Transverse colon (tissue), 4 donors: ENCODE measurements around the gene ADAMTS4. TPM values are rescaled to one million over a fixed set of nuclear protein-coding genes. Genes with fewer than 3 reads are reported as not detected.
A peak's percentile ranks its signal among the peaks of the same experiment; 100 is the strongest.
"Not testable (repeated sequence)": the region's sequence is repeated elsewhere in the genome, so short reads cannot be mapped to it uniquely, and the experiment has no call there.

Source experiments
- DNase-seq: peaks from one replicate; pipeline ENCODE4 v3.0.0-alpha.2; 2019
- H3K27ac ChIP-seq, 4 donors: fragments of 200-600 bp; sonication (generic); 2 replicates each; pipeline ENCODE4 v1.5.1; 2016 to 2018; ENCODE audit warnings: inconsistent platforms in 4 of 4
- H3K27me3 ChIP-seq: fragments of 200-600 bp; sonication (generic); 2 replicates; pipeline ENCODE4 v1.5.1; 2017; ENCODE audit warnings: inconsistent platforms
- H3K36me3 ChIP-seq, 4 donors: fragments of 200-600 bp; sonication (generic); 2 replicates each; pipeline ENCODE4 v1.5.1; 2017 to 2019; ENCODE audit warnings: inconsistent platforms in 4 of 4
- H3K4me1 ChIP-seq, 4 donors: fragments of 200-600 bp; sonication (generic); 2 replicates each; pipeline ENCODE4 v1.5.1; 2017 to 2020; ENCODE audit warnings: inconsistent platforms in 4 of 4
- H3K4me3 ChIP-seq, 4 donors: fragments of 200-600 bp; sonication (generic); 1 replicate in 1 of 4; 2 replicates in 3 of 4; pipeline versions ENCODE4 v1.5.1 to v1.6.1; 2017 to 2019; ENCODE audit warnings: inconsistent platforms in 4 of 4
- H3K9me3 ChIP-seq, 2 donors: fragments of 200-600 bp; sonication (generic); 2 replicates each; pipeline ENCODE4 v1.5.1; 2017 to 2019; ENCODE audit warnings: inconsistent platforms in 2 of 2
- CTCF ChIP-seq, 5 experiments: fragments of 200-600 bp in 3 of 5; fragments of 450-650 bp in 2 of 5; sonication (generic) in 3 of 5; IDR thresholded peaks; 1 replicate in 2 of 5; 2 replicates in 3 of 5; pipeline ENCODE4 v1.5.1; 2016 to 2017; ENCODE audit warnings: antibody characterized with exemption in 5 of 5, inconsistent platforms in 3 of 5, mild to moderate bottlenecking in 2 of 5, moderate library complexity in 1 of 5
- EP300 ChIP-seq: sonication (generic); formaldehyde crosslinking; IDR thresholded peaks from one replicate; pipeline ENCODE4 v1.6.1; 2017; ENCODE audit warnings: antibody characterized with exemption, low read depth
- POLR2A ChIP-seq: fragments of 450-650 bp; IDR thresholded peaks from one replicate; pipeline ENCODE4 v1.6.1; 2016; ENCODE audit warnings: antibody characterized with exemption, mild to moderate bottlenecking, moderate library complexity
- POLR2AphosphoS5 ChIP-seq, 3 donors: sonication (generic); formaldehyde crosslinking; IDR thresholded peaks; one replicate each; pipeline ENCODE4 v1.6.1; 2016; ENCODE audit warnings: antibody characterized with exemption in 3 of 3
- WGBS, 2 donors: methylation state at CpG; one replicate each; pipeline ENCODE4 v1.1.5; 2018; ENCODE audit warnings: low coverage in 1 of 2; 5-methylcytosine and 5-hydroxymethylcytosine counted together
- in situ Hi-C, 4 donors: fragments of 200-750 bp; cut with MboI; loops; one replicate each; pipeline versions ENCODE4 v1.15.0 to v1.15.1; 2017; ENCODE audit warnings: low sequenced_read_pairs in 3 of 4, low pct_ligation_motif_present in 1 of 4, low pct_unique_long_range_greater_than_20kb in 1 of 4
- intact Hi-C: fragments of 100-400 bp; cut with DNase I; formaldehyde crosslinking; loops from one replicate; pipeline ENCODE4 v1.15.1; 2023; ENCODE audit warnings: low total_unique reads
- total RNA-seq, 4 donors: library from RNA; depleted of rRNA; stranded (reverse); fragments of >200 nt; gene quantifications; one replicate each; pipeline ENCODE4 v1.1.0, GENCODE V29; 2016

ADAMTS4 gene
- total RNA-seq, 4 donors from 2014 or later, result 1.2 to 34.8 (median 7.2) TPM

GRCh38 chr1:161226320-161226711 lies 27.5 kb upstream of the ADAMTS4 start:
- Histone ChIP-seq H3K27ac (peak overlapping the region; percentile 70 to 87 (median 82)), H3K4me3 (peak overlapping the region; percentile 52 to 72 (median 61)), H3K36me3 (peaks cover 0 to 11% (median 4%) of the 10 kb centered on the region in 4 donors), H3K4me1 (peaks cover 14 to 23% (median 20%) of the 10 kb centered on the region in 4 donors), H3K27me3 (no peaks in the 10 kb centered on the region), H3K9me3 (no peaks in the 10 kb centered on the region)
- in situ Hi-C loops, result loop anchor here in 2 of 4 donors (10.0 kb wide), 2 partner anchors 148 to 158 kb away; no protein-coding TSS in a partner anchor
- 4% methylated on average over 15 of the region's 15 CpGs; no CpG with 5 or more reads in 1 of the 2 donors for WGBS, 2 donors
- intact Hi-C loops, result no loop called here
- no peak for TF ChIP-seq POLR2AphosphoS5 (IDR thresholded peaks at IDR 0.05)
- TF ChIP-seq POLR2A, result no peak
- no peak for TF ChIP-seq EP300
- no peak for TF ChIP-seq CTCF (IDR thresholded peaks at IDR 0.05)
- DNase-seq, result no peak

- Histone ChIP-seq H3K27ac (peak within 1 kb of the TSS; percentile 70 to 87 (median 82)), H3K4me3 (peak within 1 kb of the TSS; percentile 52 to 72 (median 61)), H3K27me3 (no peaks in the 10 kb centered on the region), H3K36me3 (peaks cover 0 to 11% (median 4%) of the 10 kb centered on the region in 4 donors), H3K9me3 (no peaks in the 10 kb centered on the region), H3K4me1 (peaks cover 14 to 23% (median 20%) of the 10 kb centered on the region in 4 donors)
- TF ChIP-seq POLR2AphosphoS5 (IDR thresholded peaks at IDR 0.05), result peak in 2 of 3 donors; percentile 18 to 43
- no peak for TF ChIP-seq EP300
- TF ChIP-seq POLR2A, result peak; percentile 2
- TF ChIP-seq CTCF (IDR thresholded peaks at IDR 0.05), result peak; percentile 39 to 73 (median 51)
- in situ Hi-C loops, result loop anchor here in 2 of 4 donors (10.0 kb wide), 2 partner anchors 149 to 159 kb away; no protein-coding TSS in a partner anchor
- DNase-seq, result peak; percentile 90
- intact Hi-C loops, result no loop called here
- WGBS, 2 donors, result 3 to 6% methylated on average over 7 to 16 of the region's 16 CpGs
Observed at GRCh38 chr1:161225534-161226319, 26.9 kb upstream of the ADAMTS4 start, which contains the start of gene TOMM40L. Gene TOMM40L (plus strand): TSS chr1:161226060. CDS start chr1:161226490, 430 bp downstream.

GRCh38 chr1:161225178-161225533 lies 26.3 kb upstream of the ADAMTS4 start:
- TF ChIP-seq POLR2A, result no peak
- TF ChIP-seq POLR2AphosphoS5 (IDR thresholded peaks at IDR 0.05), result no peak
- no peak for TF ChIP-seq CTCF (IDR thresholded peaks at IDR 0.05)
- no peak for TF ChIP-seq EP300
- in situ Hi-C loops, result loop anchor here in 2 of 4 donors (10.0 kb wide), 2 partner anchors 150 to 160 kb away; no protein-coding TSS in a partner anchor
- no peak for DNase-seq
- Histone ChIP-seq H3K4me1 (peaks cover 14 to 23% (median 20%) of the 10 kb centered on the region in 4 donors), H3K36me3 (peaks cover 0 to 11% (median 4%) of the 10 kb centered on the region in 4 donors), H3K27ac (peak overlapping the region; percentile 65 to 80 (median 74)), H3K27me3 (no peaks in the 10 kb centered on the region), H3K9me3 (no peaks in the 10 kb centered on the region), H3K4me3 (no peak overlapping the region)
- intact Hi-C loops, result no loop called here
- WGBS, 2 donors, result 78% methylated on average over 7 of the region's 7 CpGs; no CpG with 5 or more reads in 1 of the 2 donors

GRCh38 chr1:161224695-161225087 lies 25.8 kb upstream of the ADAMTS4 start:
- H3K4me1 ChIP-seq, result peaks cover 14 to 23% (median 20%) of the 10 kb centered on the region in 4 donors
- H3K9me3 ChIP-seq, H3K4me3 ChIP-seq, DNase-seq, intact Hi-C loops, H3K27me3 ChIP-seq: not testable (repeated sequence)
- WGBS, 2 donors, result 81 to 88% methylated on average over 6 to 13 of the region's 13 CpGs
- in situ Hi-C loops, result loop anchor here in 3 of 4 donors (10.0 to 25.0 kb wide), 3 partner anchors 150 to 163 kb away; no protein-coding TSS in a partner anchor
- peaks cover 0 to 11% (median 4%) of the 10 kb centered on the region in 4 donors for H3K36me3 ChIP-seq
- H3K27ac ChIP-seq, result peak overlapping the region in 2 of 4 donors; percentile 65 to 80
